Subcutaneous abdominal adipose tissue (tissue), 5 donors: ENCODE measurements around the gene CCNY.
A peak's percentile ranks its signal among the peaks of the same experiment; 100 is the strongest.

Experiments
- H3K27ac ChIP-seq: one replicate; pipeline ENCODE4 v1.7.0; 2013; ENCODE audit warnings: low read depth, mild to moderate bottlenecking, inconsistent platforms, low read length, moderate library complexity
- H3K27me3 ChIP-seq, 5 donors: one replicate each; pipeline ENCODE4 v1.7.0; 2013; ENCODE audit warnings: low read length in 5 of 5, inconsistent platforms in 1 of 5; ENCODE audit not compliant: control insufficient read depth in 5 of 5, insufficient read depth in 4 of 5
- H3K36me3 ChIP-seq, 5 donors: one replicate each; pipeline ENCODE4 v1.7.0; 2013; ENCODE audit warnings: low read length in 5 of 5; ENCODE audit not compliant: control insufficient read depth in 5 of 5, insufficient read depth in 5 of 5
- H3K4me1 ChIP-seq, 5 donors: one replicate each; pipeline ENCODE4 v1.7.0; 2013; ENCODE audit warnings: low read length in 5 of 5, mild to moderate bottlenecking in 3 of 5, moderate library complexity in 1 of 5; ENCODE audit not compliant: control insufficient read depth in 5 of 5, insufficient read depth in 5 of 5
- H3K4me3 ChIP-seq, 5 donors: one replicate each; pipeline ENCODE4 v1.7.0; 2013; ENCODE audit warnings: low read length in 5 of 5, low read depth in 1 of 5
- H3K9ac ChIP-seq, 5 donors: one replicate each; pipeline ENCODE4 v1.7.0; 2013; ENCODE audit warnings: low read length in 5 of 5, mild to moderate bottlenecking in 4 of 5, moderate library complexity in 3 of 5
- H3K9me3 ChIP-seq, 5 donors: one replicate each; pipeline ENCODE4 v1.7.0; 2013; ENCODE audit warnings: low read length in 5 of 5; ENCODE audit not compliant: control insufficient read depth in 5 of 5
- donor health status: healthy.
- donor health status: healthy.
- donor health status: healthy.
- donor health status: healthy.
- donor health status: healthy.

CCNY gene

GRCh38 chr10:35486297-35486990 lies 150.1 kb downstream of the CCNY start:
- Histone ChIP-seq H3K4me3 (no peak overlapping the region), H3K27ac (peak overlapping the region; percentile 26), H3K9me3 (no peaks in the 10 kb centered on the region), H3K27me3 (no peaks in the 10 kb centered on the region), H3K36me3 (peaks cover 3 to 11% (median 7%) of the 10 kb centered on the region in 5 donors), H3K4me1 (peaks cover 2 to 29% (median 24%) of the 10 kb centered on the region in 5 donors), H3K9ac (no peak overlapping the region)

- Histone ChIP-seq H3K9me3 (no peaks in the 10 kb centered on the region), H3K9ac (no peak overlapping the region), H3K27me3 (no peaks in the 10 kb centered on the region), H3K4me3 (no peak overlapping the region), H3K27ac (no peak overlapping the region), H3K4me1 (peaks cover 2 to 21% (median 16%) of the 10 kb centered on the region in 5 donors), H3K36me3 (peaks cover 3 to 14% (median 7%) of the 10 kb centered on the region in 5 donors)
Measured at GRCh38 chr10:35487336-35488034, 151.2 kb downstream of the CCNY start.

DNA sequence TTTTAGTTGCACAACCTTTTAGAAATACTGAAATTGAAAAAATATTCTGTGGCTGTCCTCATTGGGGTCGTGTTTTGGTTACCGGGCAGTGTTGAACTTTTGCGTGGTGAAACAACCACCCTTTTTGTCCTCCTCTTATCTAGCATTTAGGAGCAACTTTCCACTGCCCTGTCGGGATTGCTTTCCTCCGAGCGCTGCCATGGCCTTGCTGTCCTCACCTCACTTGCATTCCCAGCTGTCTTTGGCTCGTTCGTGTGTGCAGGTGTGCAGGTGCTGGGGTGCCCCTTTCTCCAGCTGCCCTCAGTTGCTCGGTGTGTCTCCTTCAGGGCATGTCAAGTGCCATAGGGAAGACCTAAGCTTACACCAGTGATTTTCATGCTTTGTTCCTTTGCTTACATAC lies 151.9 kb downstream of the CCNY start:
- Histone ChIP-seq H3K9me3 (no peaks in the 10 kb centered on the region), H3K27me3 (no peaks in the 10 kb centered on the region), H3K36me3 (peaks cover 3 to 14% (median 7%) of the 10 kb centered on the region in 5 donors), H3K4me3 (no peak overlapping the region), H3K9ac (no peak overlapping the region), H3K4me1 (peaks cover 2 to 20% (median 12%) of the 10 kb centered on the region in 5 donors), H3K27ac (no peak overlapping the region)

GRCh38 chr10:35492386-35493195 lies 156.3 kb downstream of the CCNY start:
- no peak overlapping the region for H3K4me3 ChIP-seq
- H3K9me3 ChIP-seq = no peaks in the 10 kb centered on the region
- no peak overlapping the region for H3K27ac ChIP-seq
- H3K9ac ChIP-seq = no peak overlapping the region
- H3K4me1 ChIP-seq = peaks cover 0 to 25% (median 15%) of the 10 kb centered on the region in 5 donors
- H3K27me3 ChIP-seq = no peaks in the 10 kb centered on the region
- peaks cover 0 to 9% (median 2%) of the 10 kb centered on the region in 5 donors for H3K36me3 ChIP-seq

DNA sequence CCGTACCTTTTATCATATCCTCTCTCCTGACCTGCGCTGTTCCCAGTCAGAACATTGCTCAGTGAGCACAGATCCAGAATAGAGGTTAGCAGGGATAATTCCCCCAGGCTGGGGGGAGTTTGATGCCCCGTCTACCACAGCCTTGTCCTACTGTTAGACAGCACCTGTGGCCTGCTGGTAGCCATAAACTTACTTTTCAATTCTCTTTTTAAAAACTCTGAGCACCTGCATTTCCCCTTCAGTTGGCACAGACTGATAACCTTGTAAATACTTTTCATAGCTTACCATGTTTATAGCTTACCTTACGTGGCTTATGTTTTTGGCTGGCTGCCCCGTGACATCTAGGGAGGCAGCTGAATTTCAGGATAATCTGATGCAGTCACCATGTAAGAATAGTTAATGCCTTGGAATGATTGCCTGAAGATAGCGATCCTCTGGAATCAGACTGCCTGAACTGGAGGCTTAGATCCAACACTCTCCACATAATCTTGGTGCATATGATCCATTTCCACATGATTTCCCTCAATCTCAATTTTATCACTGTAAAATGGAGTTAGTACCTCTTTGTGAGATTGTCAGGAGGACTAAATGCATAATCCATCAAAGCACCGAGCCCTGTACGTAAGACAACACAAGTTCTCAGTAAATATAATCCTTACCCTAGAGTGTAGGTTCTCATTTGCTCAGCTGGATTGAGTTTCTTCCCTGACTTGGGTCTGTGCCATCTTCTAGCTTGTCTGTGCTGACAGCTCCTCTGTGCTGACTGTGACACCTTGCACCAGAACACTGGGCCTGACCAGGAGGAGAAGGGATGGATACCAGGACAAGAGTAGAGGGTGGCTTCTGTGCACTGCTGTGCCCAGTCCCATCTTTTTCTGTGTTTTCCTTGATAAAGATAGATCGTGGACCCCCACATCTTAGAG lies 157.1 kb downstream of the CCNY start:
- H3K4me1 ChIP-seq = peaks cover 0 to 25% (median 15%) of the 10 kb centered on the region in 5 donors
- H3K27me3 ChIP-seq = no peaks in the 10 kb centered on the region
- no peak overlapping the region for H3K9ac ChIP-seq
- peaks cover 0 to 9% (median 2%) of the 10 kb centered on the region in 5 donors for H3K36me3 ChIP-seq
- no peak overlapping the region for H3K27ac ChIP-seq
- H3K4me3 ChIP-seq = no peak overlapping the region
- no peaks in the 10 kb centered on the region for H3K9me3 ChIP-seq

GRCh38 chr10:35495521-35496119 lies 159.3 kb downstream of the CCNY start:
- H3K36me3 ChIP-seq = peaks cover 0 to 5% (median 0%) of the 10 kb centered on the region in 5 donors
- H3K27ac ChIP-seq = no peak overlapping the region
- H3K9ac ChIP-seq = peak overlapping the region in 2 of 5 donors; percentile 6 to 43
- H3K9me3 ChIP-seq = no peaks in the 10 kb centered on the region
- H3K4me3 ChIP-seq = no peak overlapping the region
- no peaks in the 10 kb centered on the region for H3K27me3 ChIP-seq
- peaks cover 0 to 25% (median 15%) of the 10 kb centered on the region in 5 donors for H3K4me1 ChIP-seq

DNA sequence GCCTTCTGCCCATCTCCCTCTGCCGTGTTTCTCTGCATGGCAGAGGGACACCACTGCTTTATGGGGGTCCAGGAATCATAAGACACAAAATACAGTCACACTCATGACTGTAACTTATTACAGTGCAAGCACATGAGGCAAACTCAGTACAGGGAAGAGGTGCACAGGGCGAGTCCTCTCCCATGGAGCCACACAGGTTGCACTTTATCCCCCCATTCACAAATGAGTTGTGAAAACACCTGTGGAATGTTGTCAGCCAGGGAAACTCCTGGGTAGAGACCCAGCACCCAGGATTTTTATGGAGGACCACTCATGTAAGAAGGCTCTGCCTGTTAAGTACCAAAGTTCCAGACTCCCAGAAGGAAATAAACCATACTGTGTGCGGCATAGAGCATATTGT lies 161.6 kb downstream of the CCNY start:
- H3K9ac ChIP-seq = no peak overlapping the region
- peaks cover 0 to 4% (median 2%) of the 10 kb centered on the region in 5 donors for H3K36me3 ChIP-seq
- H3K27me3 ChIP-seq = no peaks in the 10 kb centered on the region
- peaks cover 0 to 25% (median 15%) of the 10 kb centered on the region in 5 donors for H3K4me1 ChIP-seq
- no peak overlapping the region for H3K27ac ChIP-seq
- H3K4me3 ChIP-seq = no peak overlapping the region
- no peaks in the 10 kb centered on the region for H3K9me3 ChIP-seq

- H3K27me3 ChIP-seq = no peaks in the 10 kb centered on the region
- peaks cover 0 to 7% (median 5%) of the 10 kb centered on the region in 5 donors for H3K36me3 ChIP-seq
- H3K4me1 ChIP-seq = peaks cover 0 to 18% (median 15%) of the 10 kb centered on the region in 5 donors
- H3K9me3 ChIP-seq = no peaks in the 10 kb centered on the region
- no peak overlapping the region for H3K27ac ChIP-seq
- H3K4me3 ChIP-seq = no peak overlapping the region
- no peak overlapping the region for H3K9ac ChIP-seq
Measured at GRCh38 chr10:35498693-35499092, 162.4 kb downstream of the CCNY start.

- peaks cover 0 to 7% (median 5%) of the 10 kb centered on the region in 5 donors for H3K36me3 ChIP-seq
- no peaks in the 10 kb centered on the region for H3K4me1 ChIP-seq
- no peak overlapping the region for H3K4me3 ChIP-seq
- H3K9me3 ChIP-seq = no peaks in the 10 kb centered on the region
- H3K9ac ChIP-seq = no peak overlapping the region
- no peaks in the 10 kb centered on the region for H3K27me3 ChIP-seq
- H3K27ac ChIP-seq = no peak overlapping the region
Measured at GRCh38 chr10:35501923-35502322, 165.6 kb downstream of the CCNY start.
